ENCODE measurements around the gene ENC1. TPM values are rescaled to one million over a fixed set of nuclear protein-coding genes. Genes with fewer than 3 reads are reported as not detected.
A peak's percentile ranks its signal among the peaks of the same experiment; 100 is the strongest.

The ENC1 gene
- total RNA-seq, 1 donor from 2014 or later, result 15.0 TPM

GRCh38 chr5:74638970-74639806 lies 1.3 kb downstream of the ENC1 start:
- no peak for ATAC-seq
- intact Hi-C loops (cut with DNase I), result loop anchor here (10.0 kb wide), 1 partner anchor 244 kb away; no protein-coding TSS in a partner anchor
- H3K9me3 ChIP-seq, result no peaks in the 10 kb centered on the region
- TF ChIP-seq CTCF (IDR thresholded peaks at IDR 0.05), result no peak
- H3K4me3 ChIP-seq, result peak overlapping the region; percentile 85
- DNase-seq, result no peak
- no peaks in the 10 kb centered on the region for H3K27me3 ChIP-seq
- H3K27ac ChIP-seq, result peak overlapping the region; percentile 93
- H3K4me1 ChIP-seq, result peaks cover 38% of the 10 kb centered on the region
- H3K36me3 ChIP-seq, result peaks cover 10% of the 10 kb centered on the region

DNA sequence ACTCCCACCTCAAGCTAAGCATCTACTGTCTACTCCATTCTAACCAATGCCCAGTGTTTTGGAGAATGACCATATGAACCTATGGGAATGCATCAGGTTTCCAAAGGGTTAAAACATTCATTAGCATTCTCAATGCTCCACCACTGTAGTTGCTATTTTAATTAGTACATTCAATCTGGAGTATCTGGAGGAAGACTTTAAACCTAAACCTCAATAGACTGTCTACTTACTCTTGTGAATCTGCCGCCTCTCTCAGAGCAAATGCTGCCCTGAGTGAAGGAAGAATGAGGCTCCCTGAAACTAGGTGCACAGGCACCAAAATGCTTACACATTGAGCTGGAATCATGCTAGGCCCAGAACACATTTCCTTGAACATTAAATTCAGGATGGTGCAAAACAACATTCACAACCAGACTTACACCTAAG lies 2.0 kb downstream of the ENC1 start:
- peaks cover 17% of the 10 kb centered on the region for H3K36me3 ChIP-seq
- TF ChIP-seq CTCF (IDR thresholded peaks at IDR 0.05), result no peak
- H3K4me1 ChIP-seq, result peaks cover 35% of the 10 kb centered on the region
- H3K9me3 ChIP-seq, result no peaks in the 10 kb centered on the region
- intact Hi-C loops (cut with DNase I), result loop anchor here (10.0 kb wide), 1 partner anchor 244 kb away; no protein-coding TSS in a partner anchor
- peak overlapping the region; percentile 85 for H3K4me3 ChIP-seq
- no peak for ATAC-seq
- DNase-seq, result no peak
- no peaks in the 10 kb centered on the region for H3K27me3 ChIP-seq
- peak overlapping the region; percentile 93 for H3K27ac ChIP-seq

- Histone ChIP-seq H3K36me3 (peaks cover 19% of the 10 kb centered on the region), H3K9me3 (no peaks in the 10 kb centered on the region), H3K27me3 (no peaks in the 10 kb centered on the region), H3K27ac (no peak overlapping the region), H3K4me1 (peaks cover 33% of the 10 kb centered on the region), H3K4me3 (no peak overlapping the region)
- intact Hi-C loops (cut with DNase I), result loop anchor here (10.0 kb wide), 1 partner anchor 242 kb away; no protein-coding TSS in a partner anchor
- ATAC-seq, result no peak
- TF ChIP-seq CTCF (IDR thresholded peaks at IDR 0.05), result no peak
- no peak for DNase-seq
Observed at GRCh38 chr5:74636552-74636951, 4.0 kb downstream of the ENC1 start.

DNA sequence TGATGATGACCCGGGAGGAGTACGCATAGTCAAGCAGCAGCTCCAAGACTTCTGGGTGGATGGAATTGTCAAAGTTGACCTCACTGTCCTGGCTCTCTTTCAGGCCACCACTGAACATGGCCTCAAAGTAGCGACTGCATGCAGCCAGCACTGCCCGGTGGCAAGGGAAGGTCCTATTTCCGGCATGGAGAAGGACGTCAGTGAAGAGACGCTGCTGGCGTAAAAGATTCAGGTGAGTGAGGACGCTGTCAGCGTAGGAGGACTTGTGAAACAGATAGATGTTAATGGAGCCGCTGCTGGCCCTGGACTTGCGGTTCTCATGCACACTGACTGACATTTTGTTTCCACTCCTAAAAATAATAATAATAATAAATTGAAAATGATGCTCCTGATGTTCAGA lies 4.4 kb downstream of the ENC1 start:
- intact Hi-C loops (cut with DNase I), result loop anchor here (10.0 kb wide), 1 partner anchor 241 kb away; no protein-coding TSS in a partner anchor
- ATAC-seq, result no peak
- no peak for DNase-seq
- Histone ChIP-seq H3K27me3 (no peaks in the 10 kb centered on the region), H3K9me3 (no peaks in the 10 kb centered on the region), H3K4me3 (no peak overlapping the region), H3K36me3 (peaks cover 19% of the 10 kb centered on the region), H3K4me1 (peaks cover 35% of the 10 kb centered on the region), H3K27ac (no peak overlapping the region)
- TF ChIP-seq CTCF (IDR thresholded peaks at IDR 0.05), result no peak

GRCh38 chr5:74634611-74635286 lies 5.8 kb downstream of the ENC1 start:
- no peaks in the 10 kb centered on the region for H3K27me3 ChIP-seq
- H3K4me1 ChIP-seq, result peaks cover 44% of the 10 kb centered on the region
- peaks cover 19% of the 10 kb centered on the region for H3K36me3 ChIP-seq
- intact Hi-C loops (cut with DNase I), result loop anchor here (10.0 kb wide), 1 partner anchor 240 kb away; no protein-coding TSS in a partner anchor
- DNase-seq, result no peak
- no peak for ATAC-seq
- TF ChIP-seq CTCF (IDR thresholded peaks at IDR 0.05), result no peak
- H3K9me3 ChIP-seq, result no peaks in the 10 kb centered on the region
- H3K27ac ChIP-seq, result no peak overlapping the region
- no peak overlapping the region for H3K4me3 ChIP-seq

All from upper lobe of right lung (tissue), 1 donor.